PC-3 (cell line): Measurements from ENCODE around the gene ADAMTSL3. TPM values are rescaled to one million over a fixed set of nuclear protein-coding genes. Genes with fewer than 3 reads are reported as not detected.

Experiments
- ATAC-seq: fragments of 200-7000 bp; cut with Tn5 transposase; 2 replicates; pipeline ENCODE4 v1.9.1; 2020; ENCODE audit warnings: mild to moderate bottlenecking, moderate library complexity
- BruUV-seq: library from RNA; stranded (reverse); fragments of 400-500 nt; replicated peaks from 2 replicates; lab custom pipeline; 2021; lab: Mats Ljungman, UMichigan
- CTCF ChIA-PET: fragments of 300-600 bp; sonication (Branson Sonifier 250); formaldehyde crosslinking; loops from one replicate; lab custom pipeline; 2022; ENCODE audit warnings: antibody characterized with exemption; lab: Charles Lee
- POLR2A ChIA-PET: fragments of 300-600 bp; sonication (Branson Sonifier 250); formaldehyde crosslinking; loops from one replicate; lab custom pipeline; 2022; ENCODE audit warnings: antibody characterized with exemption; ENCODE audit not compliant: unreplicated experiment; lab: Charles Lee
- DNase-seq: peaks from one replicate; pipeline ENCODE4 v3.0.0-alpha.2; 2015
- H2AFZ ChIP-seq: fragments of 300-600 bp; sonication (generic); 2 replicates; pipeline ENCODE4 v1.6.0; 2016; ENCODE audit warnings: antibody characterized with exemption, low read length
- H3F3A ChIP-seq: fragments of 300-600 bp; sonication (generic); one replicate; pipeline ENCODE4 v1.6.0; 2017; ENCODE audit warnings: antibody characterized with exemption, low read length, control low read depth, mild to moderate bottlenecking; ENCODE audit not compliant: unreplicated experiment
- H3K27ac ChIP-seq: fragments of 300-600 bp; sonication (generic); 2 replicates; pipeline ENCODE4 v1.5.1; 2016; ENCODE audit warnings: mild to moderate bottlenecking, low read length
- H3K27me3 ChIP-seq: fragments of 300-600 bp; sonication (generic); 2 replicates; pipeline ENCODE4 v1.6.1; 2016; ENCODE audit warnings: low read length, mixed read lengths
- H3K36me3 ChIP-seq: fragments of 300-600 bp; sonication (generic); 2 replicates; pipeline ENCODE4 v1.6.1; 2016; ENCODE audit warnings: low read depth, mixed run types, low read length, mixed read lengths
- H3K4me1 ChIP-seq: fragments of 300-600 bp; sonication (generic); 2 replicates; pipeline ENCODE4 v1.5.1; 2016; ENCODE audit warnings: low read length; ENCODE audit not compliant: insufficient read depth
- H3K4me2 ChIP-seq: fragments of 300-600 bp; sonication (generic); 2 replicates; pipeline ENCODE4 v1.6.0; 2016; ENCODE audit warnings: low read length
- H3K4me3 ChIP-seq: fragments of 300-600 bp; sonication (generic); 2 replicates; pipeline ENCODE4 v1.5.1; 2016; ENCODE audit warnings: mild to moderate bottlenecking, low read length, mixed read lengths
- H3K79me2 ChIP-seq: fragments of 300-600 bp; sonication (generic); 2 replicates; pipeline ENCODE4 v1.6.1; 2017; ENCODE audit warnings: low read length, mixed read lengths
- H3K9ac ChIP-seq: fragments of 300-600 bp; sonication (generic); 2 replicates; pipeline ENCODE4 v1.6.0; 2016; ENCODE audit warnings: mild to moderate bottlenecking, low read length
- H3K9me2 ChIP-seq: fragments of 300-600 bp; sonication (generic); replicated peaks from 2 replicates; pipeline ENCODE4 v1.6.1; 2016; ENCODE audit warnings: mixed run types, low read length, mixed read lengths
- H3K9me3 ChIP-seq: fragments of 300-600 bp; sonication (generic); 2 replicates; pipeline ENCODE4 v1.6.1; 2016; ENCODE audit warnings: low read length, mixed read lengths
- H4K20me1 ChIP-seq: fragments of 300-600 bp; sonication (generic); 2 replicates; pipeline ENCODE4 v1.6.1; 2016; ENCODE audit warnings: low read length, mixed read lengths
- CTCF ChIP-seq: fragments of 300-600 bp; sonication (generic); conservative IDR thresholded peaks from 2 replicates; pipeline ENCODE4 v1.5.1; 2017; ENCODE audit warnings: antibody characterized with exemption, low read depth, mild to moderate bottlenecking, low read length
- EZH2 ChIP-seq: fragments of 300-600 bp; sonication (generic); IDR thresholded peaks from one replicate; pipeline ENCODE4 v1.6.1; 2017; ENCODE audit warnings: antibody characterized with exemption, mild to moderate bottlenecking, low read length; ENCODE audit not compliant: unreplicated experiment
- EZH2phosphoT487 ChIP-seq: fragments of 300-600 bp; sonication (generic); IDR thresholded peaks from 2 replicates; pipeline ENCODE4 v1.6.1; 2018; ENCODE audit warnings: mild to moderate bottlenecking, antibody characterized with exemption, low read length, borderline replicate concordance
- intact Hi-C: fragments of 100-400 bp; cut with micrococcal nuclease; formaldehyde crosslinking; loops from 2 replicates; pipeline ENCODE4 v1.9.0; 2023
- total RNA-seq: library from RNA; depleted of rRNA; stranded (reverse); fragments of >200 nt; gene quantifications from 2 replicates; pipeline ENCODE4 v1.2.3, GENCODE V29; 2014

The ADAMTSL3 gene
- total RNA-seq, 1 experiment from 2014 or later = 7.9 TPM

- POLR2A ChIA-PET = no interaction called here
Observed at GRCh38 chr15:83716605-83717004, 62.7 kb downstream of the ADAMTSL3 start.

GRCh38 chr15:83717010-83717409 lies 63.1 kb downstream of the ADAMTSL3 start:
- POLR2A ChIA-PET = no interaction called here
- H3K4me3 ChIP-seq = no peak overlapping the region
- H3K4me2 ChIP-seq = no peak overlapping the region
- H2AFZ ChIP-seq = no peak overlapping the region
- H3K9me2 ChIP-seq = no peaks in the 10 kb centered on the region
- H3K79me2 ChIP-seq = no peaks in the 10 kb centered on the region
- TF ChIP-seq EZH2phosphoT487 (no peak), EZH2 (no peak), CTCF (no peak)
- no peaks in the 10 kb centered on the region for H3K36me3 ChIP-seq
- DNase-seq (no peak), ATAC-seq (no peak)
- H4K20me1 ChIP-seq = no peaks in the 10 kb centered on the region
- peaks cover 15% of the 10 kb centered on the region for H3K4me1 ChIP-seq
- no peak overlapping the region for H3K27ac ChIP-seq
- no TSS peak for BruUV-seq
- CTCF ChIA-PET = no interaction called here
- H3F3A ChIP-seq = no peaks in the 10 kb centered on the region
- no peaks in the 10 kb centered on the region for H3K27me3 ChIP-seq
- no peak overlapping the region for H3K9ac ChIP-seq
- intact Hi-C loops = no loop called here
- no peaks in the 10 kb centered on the region for H3K9me3 ChIP-seq

More at GRCh38 chr15:83716605-83717004, 62.7 kb downstream of the ADAMTSL3 start:
- Histone ChIP-seq H3K27me3 (no peaks in the 10 kb centered on the region), H3K27ac (no peak overlapping the region), H3K9me2 (no peaks in the 10 kb centered on the region), H3F3A (no peaks in the 10 kb centered on the region), H3K79me2 (no peaks in the 10 kb centered on the region), H4K20me1 (no peaks in the 10 kb centered on the region), H2AFZ (no peak overlapping the region), H3K9ac (no peak overlapping the region), H3K36me3 (no peaks in the 10 kb centered on the region), H3K4me3 (no peak overlapping the region), H3K4me1 (peaks cover 15% of the 10 kb centered on the region), H3K4me2 (no peak overlapping the region), H3K9me3 (no peaks in the 10 kb centered on the region)
- no TSS peak for BruUV-seq
- CTCF ChIA-PET = no interaction called here
- no peak for DNase-seq
- no peak for TF ChIP-seq EZH2phosphoT487
- TF ChIP-seq CTCF = no peak
- TF ChIP-seq EZH2 = no peak
- no peak for ATAC-seq
- intact Hi-C loops = no loop called here

DNA sequence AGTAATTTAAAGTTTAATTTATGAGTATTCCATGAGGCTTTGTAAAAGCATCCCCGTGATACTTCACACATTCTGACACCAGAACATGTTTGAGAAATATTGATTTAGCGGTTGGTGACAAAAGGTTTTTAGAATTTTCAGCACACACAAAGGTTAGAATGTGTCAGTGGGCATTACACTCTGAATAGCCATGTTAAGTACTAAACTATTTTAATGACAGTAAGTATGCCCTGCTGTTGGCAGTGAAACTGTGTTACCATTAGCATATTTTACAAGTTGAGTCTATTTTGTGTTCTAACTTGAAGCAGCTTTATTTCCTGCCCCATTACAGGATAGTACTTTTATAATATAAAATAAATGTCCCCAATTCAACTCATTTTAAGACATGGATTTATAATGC lies 66.5 kb downstream of the ADAMTSL3 start:
- no peak for DNase-seq
- Histone ChIP-seq H3K9me2 (no peaks in the 10 kb centered on the region), H3K4me1 (peaks cover 11% of the 10 kb centered on the region), H2AFZ (no peak overlapping the region), H3K27ac (no peak overlapping the region), H3K27me3 (no peaks in the 10 kb centered on the region), H4K20me1 (no peaks in the 10 kb centered on the region), H3F3A (no peaks in the 10 kb centered on the region), H3K79me2 (no peaks in the 10 kb centered on the region), H3K9me3 (no peaks in the 10 kb centered on the region), H3K9ac (no peak overlapping the region), H3K36me3 (no peaks in the 10 kb centered on the region), H3K4me3 (no peak overlapping the region), H3K4me2 (no peak overlapping the region)
- intact Hi-C loops = no loop called here
- TF ChIP-seq EZH2phosphoT487 (no peak), CTCF (no peak), EZH2 (no peak)
- POLR2A ChIA-PET = no interaction called here
- BruUV-seq = no TSS peak
- CTCF ChIA-PET = no interaction called here
- no peak for ATAC-seq
